ENCODE results near the gene ROGDI.

Gene ROGDI

DNA sequence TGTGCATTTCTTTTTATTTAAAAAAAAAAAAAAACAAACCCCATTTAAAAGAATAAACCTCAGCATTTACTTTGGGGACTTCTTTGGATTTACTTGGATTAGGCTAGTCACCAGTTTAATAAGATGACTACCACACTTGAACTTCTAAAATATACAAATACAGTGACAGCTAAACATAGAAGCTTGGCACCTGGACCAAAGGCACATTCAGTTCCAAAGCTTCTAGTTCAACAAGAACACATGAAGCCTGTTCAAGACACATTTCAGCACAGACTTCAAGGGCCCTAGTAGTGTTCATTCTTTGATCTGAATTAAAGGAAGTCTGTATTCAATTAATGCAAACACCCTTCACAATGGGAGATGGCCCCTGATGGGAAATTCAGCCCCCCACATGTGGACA, 11.6 kb upstream of the ROGDI start:
- DNase-seq (ENCODE audit: low spot score), result no peak

DNA sequence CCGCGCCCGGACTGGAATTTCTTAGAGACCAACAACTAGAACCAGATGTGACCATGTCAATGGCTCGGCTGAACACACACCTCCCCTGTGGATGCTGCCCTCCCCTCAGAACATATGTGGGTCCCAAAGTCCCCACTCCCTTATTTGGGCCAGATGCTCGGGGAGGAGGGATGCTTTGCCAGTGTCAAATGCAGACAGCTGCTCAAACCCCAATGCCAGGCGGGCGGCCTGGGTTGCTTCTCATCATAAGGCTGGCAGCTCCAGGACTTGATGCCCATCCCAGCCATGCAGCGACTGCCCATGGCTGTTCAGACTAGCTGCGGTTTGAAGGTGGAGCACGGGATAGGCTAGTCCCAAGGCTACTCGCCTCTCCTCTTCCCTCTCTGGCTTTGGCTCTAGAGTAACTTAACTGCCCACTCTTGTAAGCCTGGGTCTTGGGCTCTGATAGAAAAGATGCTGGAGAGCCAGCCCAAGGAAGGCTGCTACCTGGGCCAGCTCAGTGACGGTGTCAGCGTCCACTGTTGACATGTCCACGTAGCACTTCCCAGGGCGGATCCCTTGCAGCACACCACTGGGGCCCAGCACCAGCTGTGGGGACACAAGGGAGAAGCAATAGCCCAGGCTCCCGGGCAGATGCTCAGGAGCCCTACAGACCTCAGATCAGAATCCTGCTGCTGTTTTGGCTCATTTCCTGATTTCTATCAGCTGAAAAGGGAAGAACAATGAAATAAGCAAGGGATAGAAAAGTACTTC, 11.0 kb upstream of the ROGDI start:
- no peak for DNase-seq (ENCODE audit: low spot score)

DNA sequence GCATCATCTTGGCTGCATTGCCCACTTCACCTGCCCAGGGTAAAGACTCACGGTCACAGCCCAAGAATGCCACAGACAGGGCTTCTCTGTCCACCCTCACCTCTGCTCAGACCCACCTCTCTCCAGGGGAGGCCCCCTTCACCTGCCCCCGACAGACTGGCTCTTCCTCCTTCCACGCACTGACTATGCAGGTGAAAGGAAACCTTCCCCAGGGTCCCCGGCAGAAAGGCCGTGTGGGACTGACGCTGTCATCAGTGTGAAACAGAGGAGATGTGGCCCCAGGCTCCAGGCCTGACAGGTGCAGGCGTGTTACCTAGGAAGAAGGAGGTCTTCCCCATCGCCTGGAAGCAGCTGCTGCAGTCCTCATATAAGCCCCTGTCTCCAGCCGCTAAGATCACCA, 9.3 kb upstream of the ROGDI start:
- no peak for DNase-seq (ENCODE audit: low spot score)

DNA sequence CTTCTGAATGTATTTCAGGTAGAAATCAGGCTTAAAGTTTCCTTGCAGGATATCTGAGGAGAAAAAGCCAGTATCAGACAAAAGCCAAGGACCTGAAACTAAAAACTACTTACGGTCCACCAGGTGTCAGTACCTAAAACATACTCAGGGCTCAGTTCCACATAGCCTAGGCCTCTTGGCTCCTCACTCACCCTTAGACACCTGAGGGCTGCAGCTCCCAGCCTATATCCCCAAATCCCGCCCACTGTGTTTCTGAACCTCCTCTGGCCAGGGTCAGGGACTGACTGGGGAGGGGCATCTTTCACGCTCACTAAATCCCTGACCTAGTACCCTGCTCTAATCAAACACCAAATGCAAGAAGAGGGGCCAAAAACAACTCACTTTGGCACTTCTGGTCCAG, 8.8 kb upstream of the ROGDI start:
- DNase-seq (ENCODE audit: low spot score), result no peak

DNA sequence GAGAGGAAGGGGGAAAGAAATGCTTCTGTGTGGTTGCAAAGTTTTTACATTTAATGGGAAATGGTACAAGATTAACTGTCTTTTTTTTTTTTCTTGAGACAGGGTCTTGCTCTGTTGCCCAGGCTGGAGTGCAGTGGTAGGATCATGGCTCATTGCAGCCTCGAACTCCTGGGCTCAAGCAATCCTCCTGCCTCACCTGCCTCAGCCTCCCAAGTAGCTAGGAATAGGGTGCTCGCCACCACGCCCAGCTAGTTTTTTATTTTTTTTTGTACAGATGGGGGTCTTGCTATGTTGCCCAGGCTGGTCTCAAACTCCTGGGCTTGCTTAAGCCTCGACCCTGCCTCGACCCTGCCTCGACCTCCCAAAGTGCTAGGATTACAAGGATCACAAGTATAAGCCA, 3.8 kb upstream of the ROGDI start:
- no peak for DNase-seq (ENCODE audit: low spot score)

DNA sequence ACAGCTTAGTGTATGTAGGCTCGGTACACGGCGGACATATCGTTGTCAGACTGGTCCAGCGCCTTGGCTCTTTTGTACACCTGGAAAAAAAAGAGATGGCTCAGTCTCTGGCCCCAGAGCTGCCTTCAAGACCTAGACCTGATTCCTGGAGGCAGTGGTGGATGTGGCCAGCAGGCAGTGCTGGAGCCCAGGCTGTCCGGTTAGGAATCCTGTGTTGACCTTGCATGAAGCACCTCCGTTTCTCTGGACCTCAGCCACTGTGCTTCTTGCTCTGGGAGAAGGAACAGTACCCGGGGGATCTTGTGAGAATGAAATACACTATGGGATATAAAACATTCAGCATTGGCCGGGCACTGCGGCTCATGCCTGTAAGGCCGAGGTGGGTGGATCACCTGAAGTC, 2.8 kb upstream of the ROGDI start:
- DNase-seq (ENCODE audit: low spot score), result no peak

DNA sequence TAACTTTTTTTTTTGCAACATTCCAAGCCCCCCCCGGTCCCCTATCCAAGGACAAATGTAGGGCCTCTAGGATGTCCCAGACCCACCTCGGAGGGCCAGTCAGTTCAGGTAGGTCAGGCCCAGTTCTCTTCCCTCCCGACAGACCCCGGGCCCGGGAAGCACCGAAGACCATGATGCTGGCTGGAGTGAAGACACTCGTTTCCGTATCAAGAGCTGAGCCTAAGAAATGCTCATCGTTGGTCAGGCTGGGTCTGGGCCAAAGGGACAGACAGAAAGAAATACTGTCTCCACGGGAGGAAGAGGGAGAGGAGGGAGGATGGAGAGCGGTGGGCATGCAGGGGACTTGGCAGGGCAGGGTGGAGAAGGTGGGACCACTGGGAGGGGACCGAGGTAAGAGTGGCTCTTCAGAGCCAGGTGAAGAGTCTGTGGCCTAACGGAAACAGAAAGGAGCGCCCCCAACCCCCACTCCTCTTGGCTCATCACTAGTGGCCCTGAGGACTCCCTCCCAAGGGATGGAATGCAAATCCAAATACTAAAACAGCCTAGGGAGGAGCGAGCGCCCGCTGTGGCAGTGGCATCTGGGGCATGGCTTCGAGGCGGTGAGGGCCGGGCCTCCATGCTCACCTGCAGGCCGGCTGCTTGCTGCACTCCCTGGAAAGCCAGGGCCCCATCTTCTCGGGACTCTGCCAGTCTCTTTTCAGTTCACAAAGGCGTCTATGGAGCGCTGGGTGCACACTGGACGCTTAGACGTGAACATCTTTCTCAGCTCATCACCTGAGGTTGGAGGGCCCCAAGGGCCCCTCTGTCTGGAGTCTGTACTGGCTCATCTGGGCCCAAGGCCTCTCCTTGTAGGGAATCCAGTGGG, 1.7 kb upstream of the ROGDI start:
- no peak for DNase-seq (ENCODE audit: low spot score)

DNA sequence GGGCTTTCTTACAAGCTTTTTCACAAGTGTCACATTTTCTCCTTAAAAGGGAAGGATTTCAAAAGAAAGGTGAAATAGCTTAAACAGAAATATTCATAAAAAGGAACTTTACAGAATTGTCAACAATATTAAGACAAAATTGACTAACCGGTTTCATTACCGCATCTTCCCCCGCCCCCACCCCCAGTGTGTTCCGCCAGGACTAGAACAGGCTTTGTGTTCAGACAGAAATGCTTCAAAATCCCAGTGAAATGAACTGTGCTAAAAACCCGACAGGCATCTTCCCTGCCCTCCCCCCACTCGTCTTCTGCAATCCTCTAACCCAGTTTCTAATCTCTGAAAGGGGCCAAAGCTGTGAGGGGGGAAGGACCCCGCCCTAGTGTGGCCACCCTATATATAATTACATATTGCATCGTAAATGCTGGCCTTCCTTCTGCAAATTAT, 990 bp upstream of the ROGDI start:
- DNase-seq (ENCODE audit: low spot score), result no peak

DNA sequence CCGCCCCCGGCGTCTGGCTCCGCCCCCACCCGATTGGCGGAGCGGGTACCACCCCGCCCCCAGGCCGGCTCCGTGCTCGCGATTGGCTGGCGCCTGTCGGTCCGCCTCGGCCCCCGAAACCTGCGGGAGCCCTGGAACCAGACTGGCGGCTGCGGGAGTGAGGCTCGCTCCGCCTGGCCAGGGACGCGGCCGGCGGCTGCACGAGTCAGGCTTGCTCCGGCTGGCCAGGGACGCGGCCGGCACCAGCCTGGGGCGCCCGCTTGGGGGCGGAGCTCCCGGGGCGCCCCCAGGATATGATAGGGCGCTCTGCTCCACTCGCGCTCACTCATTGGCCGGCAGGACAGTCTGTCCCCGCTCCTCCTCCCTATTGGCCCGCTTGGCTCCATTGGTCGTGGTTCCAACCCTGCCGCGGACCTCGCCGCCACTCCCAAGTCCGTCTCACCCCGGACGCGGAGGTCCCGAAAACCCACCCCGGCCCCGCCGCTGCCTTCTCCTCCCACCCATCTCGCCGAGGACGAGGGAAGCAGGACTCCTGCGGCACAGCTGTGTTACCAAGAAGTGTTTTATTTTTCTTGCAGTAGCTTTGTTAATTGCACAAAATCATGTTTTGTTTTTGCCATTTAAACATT, 340 bp upstream of the ROGDI start:
- peak; percentile 95 for DNase-seq (ENCODE audit: low spot score)

DNA sequence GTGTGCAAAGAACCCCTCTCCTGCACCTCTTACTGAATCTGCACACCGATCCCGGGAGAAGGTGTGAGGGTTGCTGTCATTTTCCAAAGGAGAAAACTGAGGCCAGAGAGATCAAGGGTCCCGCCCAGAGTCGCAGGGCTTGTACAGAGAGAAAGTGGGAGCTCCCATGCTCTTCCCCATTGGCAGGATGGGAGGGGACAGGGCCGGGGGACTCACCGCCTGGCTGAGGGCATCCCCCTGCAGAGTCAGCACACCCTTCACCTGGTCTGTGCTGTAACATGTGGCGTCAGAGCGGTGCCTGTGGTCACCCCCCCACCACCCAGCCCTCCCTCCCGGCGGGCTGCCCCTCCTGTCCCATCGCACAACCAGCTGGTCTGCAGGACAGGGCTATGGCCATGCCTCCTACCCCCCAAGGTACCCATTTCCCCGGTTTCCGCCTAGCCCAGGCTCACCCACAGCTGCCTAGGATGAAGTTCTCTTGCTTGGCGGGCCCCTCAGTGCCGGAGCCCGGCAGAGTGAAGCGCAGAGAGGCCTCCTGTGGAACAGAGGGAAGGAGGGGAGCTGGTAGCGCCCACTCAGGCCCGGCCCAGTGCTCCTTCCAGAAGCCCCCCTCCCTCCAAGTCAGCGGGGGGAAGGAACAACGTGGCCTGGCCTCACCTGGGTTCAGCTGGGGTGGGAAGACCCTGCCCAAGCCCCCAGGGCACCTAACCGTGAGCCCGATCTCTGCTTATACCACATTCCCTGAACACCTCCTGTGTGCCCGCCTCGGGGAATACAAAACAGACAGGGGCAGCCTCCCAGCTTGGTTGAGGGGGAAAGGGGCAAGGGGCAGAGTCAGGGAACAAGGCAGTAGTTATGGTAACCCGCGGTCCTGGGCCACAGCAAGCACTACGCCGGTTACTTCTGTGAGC, 1.1 kb downstream of the ROGDI start:
- no peak for DNase-seq (ENCODE audit: low spot score)

DNA sequence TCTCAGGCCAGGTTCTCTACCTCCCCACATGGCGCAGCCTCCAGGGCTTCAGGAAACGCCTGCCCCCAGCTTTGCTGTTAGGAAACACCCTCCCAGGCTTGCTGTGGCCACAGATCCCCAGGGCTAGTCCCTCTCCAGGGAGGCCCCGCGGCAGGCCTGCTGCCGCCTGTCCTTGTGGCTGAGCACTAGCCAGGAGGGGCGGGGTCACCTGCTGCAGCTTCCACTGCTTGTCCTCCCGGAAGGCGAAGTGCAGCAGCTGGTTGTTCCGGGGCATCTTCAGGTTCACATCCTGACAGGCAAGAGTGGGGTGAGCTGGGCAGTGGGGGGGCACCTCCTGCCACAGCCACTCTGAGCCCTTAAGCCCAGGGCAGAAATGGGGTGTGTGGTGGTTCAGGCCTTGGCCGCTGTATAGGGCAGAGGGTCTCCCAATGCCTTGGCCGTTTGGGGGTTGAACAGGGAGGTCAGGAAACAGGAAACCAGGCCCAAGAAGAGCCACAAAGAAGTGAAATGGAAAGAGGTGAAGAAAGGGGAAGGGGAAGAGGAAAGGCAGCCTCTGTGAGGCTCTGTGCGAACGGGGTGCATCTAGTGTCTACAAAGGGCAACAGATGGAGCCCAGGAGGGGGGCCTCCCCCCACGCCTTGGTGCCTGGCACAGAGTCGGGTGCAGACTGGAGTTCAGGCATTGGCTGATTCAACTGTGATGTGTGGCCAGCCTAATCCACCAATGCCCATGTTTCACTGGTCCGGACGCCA, 2.0 kb downstream of the ROGDI start:
- DNase-seq (ENCODE audit: low spot score), result no peak

DNA sequence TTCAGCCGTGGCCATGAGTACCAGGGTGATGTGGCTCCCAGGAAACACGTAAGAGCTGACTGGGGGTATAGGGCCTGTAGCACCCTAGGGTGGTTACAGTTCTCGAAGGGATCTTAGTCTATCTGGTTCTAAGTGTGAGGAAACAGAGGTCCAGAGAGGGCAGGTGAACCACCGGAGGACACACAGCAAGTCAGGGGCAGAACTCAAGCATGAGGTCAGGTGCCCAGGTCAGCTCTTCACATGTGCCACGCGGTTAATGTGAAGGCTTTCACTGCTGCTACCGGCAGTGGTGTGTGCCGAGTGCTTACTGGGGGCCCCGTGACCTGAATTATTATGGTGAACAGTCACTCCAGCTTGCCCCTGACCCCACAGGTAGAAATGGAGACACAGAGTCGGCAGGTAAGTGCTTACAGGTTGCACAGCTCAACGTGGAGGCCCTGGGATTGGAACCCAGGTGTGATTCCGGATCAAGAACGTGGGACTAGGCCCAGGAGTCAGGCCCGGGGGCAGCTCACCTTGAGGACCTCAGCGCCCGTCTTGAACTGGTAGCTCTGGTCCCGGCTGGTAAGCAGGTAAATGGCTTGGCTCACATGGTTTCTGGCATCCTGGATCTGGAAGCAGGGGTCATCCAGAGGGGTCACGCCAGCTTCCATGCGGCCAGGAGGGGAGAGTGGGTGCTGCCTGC, 3.1 kb downstream of the ROGDI start:
- DNase-seq (ENCODE audit: low spot score), result no peak

DNA sequence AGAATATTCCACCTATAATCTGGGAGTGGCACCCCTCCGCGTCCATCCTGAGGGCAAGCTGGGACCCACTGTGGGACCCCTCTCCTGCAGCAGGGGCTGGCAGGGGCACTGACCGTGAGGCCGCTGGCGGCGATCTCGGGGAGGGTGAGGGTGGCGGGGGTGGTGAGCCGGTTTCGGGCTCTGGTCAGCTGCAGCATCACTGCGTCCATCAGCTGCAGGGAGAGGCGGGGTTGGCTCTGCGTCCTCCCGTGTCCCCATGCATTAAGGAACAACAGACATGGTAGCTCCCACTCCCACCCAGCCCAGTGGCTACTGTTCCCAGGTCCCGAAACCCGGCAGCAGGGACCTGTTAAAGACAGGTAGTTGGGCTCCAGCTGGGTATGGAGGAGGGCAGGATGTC, 4.0 kb downstream of the ROGDI start:
- DNase-seq (ENCODE audit: low spot score), result no peak

DNA sequence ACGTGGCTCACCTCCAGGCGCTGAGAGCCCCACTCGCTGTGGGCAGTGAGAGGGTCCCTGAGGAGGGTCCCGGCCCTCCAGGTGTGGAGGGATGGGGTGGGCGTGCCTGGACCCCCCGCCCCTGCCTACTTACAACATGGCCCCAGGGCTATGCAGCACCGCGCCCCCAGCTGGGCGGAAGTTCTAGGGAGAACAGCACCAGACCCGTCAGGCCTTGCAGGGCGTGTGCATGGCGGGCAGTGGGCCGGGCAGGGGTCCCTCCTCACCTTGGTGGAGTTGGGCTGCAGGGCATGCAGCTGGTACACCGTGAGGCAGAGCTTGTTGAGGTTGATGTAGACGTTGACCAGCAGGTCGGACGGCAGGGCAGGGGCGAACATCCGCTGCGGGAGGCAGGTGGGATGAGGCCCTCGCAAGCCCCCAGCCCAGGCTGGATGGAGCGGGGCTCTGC, 4.6 kb downstream of the ROGDI start:
- DNase-seq (ENCODE audit: low spot score), result no peak

DNA sequence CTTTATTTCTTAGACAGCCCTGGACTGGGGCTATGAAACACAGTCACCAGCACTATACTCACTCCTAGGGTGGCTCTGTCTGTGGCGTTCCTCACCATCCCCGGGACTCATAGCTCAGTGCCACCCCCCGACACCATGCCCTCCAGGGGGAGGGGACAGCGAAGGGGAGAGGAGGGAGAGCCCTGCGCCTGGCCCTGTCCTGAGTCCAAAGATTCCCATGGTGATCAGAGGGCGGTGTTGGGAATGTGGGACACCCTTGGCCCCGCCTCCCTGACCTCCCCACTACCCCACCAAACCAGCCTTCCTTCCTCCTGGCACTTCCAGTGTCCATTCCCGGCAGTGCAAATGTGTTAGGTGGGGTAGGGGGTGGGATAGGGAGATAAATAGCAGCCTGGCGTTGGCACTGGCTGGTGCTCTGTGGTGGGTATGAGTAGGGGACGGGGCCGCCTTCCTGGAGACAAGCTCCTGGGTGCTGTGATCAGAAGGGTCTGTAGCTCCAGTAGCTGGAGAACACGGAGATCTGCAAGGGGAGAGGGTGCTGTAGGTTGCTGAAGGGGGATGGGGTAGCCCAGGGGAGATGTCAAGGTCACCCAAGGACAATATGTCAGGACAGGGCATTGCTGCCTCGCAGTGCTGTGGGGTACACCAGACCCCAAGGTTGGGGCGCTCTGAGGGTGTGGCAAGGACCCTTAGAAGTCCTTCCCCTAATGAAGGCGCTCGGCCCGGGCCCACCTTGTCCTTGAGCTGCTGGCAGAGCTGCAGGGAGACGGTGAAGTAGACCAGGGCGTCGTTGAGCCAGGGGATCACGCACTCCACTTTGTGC, 5.2 kb downstream of the ROGDI start:
- no peak for DNase-seq (ENCODE audit: low spot score)

DNA sequence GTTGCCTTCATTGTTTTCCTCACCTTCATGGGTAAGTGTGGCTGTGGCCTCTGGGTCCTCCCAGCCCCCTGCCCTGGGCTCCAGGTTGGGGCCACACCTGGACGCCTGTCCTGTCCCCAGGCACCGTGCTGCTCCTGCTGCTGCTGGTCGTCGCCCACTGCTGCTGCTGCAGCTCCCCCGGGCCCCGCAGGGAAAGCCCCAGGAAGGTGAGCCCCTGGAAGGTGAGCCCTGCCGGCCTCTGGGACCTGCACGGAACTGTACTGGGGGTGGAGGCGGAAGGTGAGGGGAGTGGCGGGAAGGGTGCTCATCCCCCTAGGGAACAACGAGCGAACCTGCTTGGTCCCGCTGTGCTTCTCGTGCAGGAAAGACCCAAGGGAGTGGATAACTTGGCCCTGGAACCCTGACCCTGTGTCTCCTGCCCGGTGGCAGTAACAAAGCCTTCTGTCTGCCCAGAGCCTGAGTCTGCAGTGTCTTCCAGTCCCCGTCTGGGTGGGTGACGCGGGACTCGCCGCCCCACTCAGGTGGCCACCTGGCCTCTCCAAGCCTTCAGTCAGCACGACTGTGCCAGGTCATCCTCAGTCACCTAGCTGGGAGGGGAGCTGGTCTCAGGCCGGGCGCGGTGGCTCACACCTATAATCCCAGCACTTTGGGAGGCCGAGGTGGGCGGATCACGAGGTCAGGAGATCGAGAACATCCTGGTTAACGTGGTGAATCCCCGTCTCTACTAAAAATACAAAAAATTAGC, 6.4 kb downstream of the ROGDI start:
- DNase-seq (ENCODE audit: low spot score), result no peak

DNA sequence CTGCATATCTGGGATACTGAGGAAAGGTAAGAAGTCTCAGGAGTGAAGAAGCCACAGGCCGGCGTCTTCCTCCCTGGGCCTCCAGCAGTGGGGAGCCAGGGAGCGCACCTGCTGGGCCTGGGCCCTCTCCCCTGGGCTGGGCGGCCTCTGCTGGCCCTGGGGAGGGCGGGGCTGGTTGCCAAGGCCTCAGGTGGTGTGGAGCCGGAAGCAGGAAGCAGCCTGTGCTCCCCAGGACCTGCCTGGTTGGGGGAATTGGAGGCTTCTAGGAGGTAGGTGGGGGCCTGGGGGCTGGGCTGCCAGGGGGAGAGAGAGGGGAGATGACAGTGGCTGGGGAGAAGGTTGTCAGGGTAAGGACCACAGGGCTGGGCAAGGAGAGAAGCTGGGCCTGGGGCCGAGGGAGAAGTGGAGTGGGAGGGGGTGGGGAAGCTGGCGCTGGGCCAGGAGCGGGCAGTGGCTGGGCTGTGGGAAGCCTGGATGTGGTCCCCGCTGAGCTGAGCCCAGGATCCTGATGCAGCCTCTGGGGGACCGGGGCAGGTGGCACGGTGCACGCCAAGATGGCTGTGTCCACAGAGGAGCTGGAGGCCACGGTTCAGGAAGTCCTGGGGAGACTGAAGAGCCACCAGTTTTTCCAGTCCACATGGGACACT, 7.1 kb downstream of the ROGDI start, which contains the start of gene SMIM22:
SMIM22 (plus strand) TSS at position 189 of the 647 bp plus-strand sequence; CDS start at position 555, 366 bp downstream.
- no peak for DNase-seq (ENCODE audit: low spot score)

DNA sequence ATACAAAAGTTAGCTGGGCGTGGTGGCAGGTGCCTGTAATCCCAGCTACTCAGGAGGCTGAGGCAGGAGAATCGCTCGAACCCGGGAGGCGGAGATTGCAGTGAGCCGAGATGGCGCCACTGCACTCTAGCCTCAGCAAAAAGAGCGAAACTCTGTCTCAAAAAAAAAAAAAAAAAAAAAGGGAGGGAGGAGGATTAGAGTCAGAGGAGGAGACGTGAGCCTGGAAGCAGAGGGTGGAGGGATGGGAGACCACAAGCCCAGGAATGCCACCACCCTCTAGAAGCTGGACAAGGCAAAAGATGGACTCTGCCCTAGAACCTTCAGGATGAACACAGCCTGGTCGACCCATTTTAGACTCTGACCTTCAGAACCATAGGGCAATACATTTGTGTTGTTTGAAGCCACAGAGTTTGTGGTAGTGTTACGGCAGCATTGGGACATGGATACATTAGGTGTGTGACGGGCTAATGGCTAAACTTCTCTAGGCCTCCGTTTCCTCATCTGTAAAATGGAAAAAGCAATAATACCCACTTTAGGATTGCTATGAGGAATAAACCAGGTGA, 9.4 kb downstream of the ROGDI start:
- no peak for DNase-seq (ENCODE audit: low spot score)
